Measurements from ENCODE around the gene VMO1.

Gene VMO1

DNA sequence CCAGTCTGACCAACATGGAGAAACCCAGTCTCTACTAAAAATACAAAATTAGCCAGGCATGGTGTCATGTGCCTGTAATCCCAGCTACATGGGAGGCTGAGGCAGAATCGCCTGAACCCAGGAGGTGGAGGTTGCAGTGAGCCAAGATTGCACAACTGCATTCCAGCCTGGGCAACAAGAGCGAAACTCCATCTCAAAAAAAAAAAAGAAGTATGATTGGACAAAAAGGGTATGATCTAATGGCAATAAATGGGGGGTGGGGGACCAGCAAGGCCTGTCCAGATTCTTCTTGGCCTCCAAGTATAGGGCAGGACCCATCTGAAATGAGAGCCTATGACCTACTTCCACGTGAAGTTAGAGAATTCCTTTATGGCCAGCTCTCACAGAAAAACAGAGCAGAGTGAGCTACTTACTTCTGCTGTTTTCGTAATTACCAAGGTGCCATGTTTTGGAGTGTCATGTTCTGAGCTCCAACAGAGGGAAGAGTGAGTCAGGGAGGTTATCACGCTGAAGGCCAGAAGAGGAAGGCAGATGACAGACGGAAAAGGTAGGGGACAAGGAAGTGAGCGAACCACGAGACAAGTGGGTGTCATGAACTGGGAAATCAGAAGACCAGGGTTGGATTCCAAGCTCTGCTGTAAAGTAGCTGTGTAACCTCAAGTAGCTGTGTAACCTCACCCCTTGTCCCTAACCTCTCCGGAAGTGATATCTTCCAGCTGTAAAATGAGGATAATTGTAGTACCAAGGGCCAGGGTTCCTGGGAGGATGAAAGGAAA lies 50.1 kb downstream of the VMO1 start:
- peaks cover 0 to 13% of the 10 kb centered on the region in 2 donors for H3K36me3 ChIP-seq (ENCODE audit: control insufficient read depth in 1 of 2, insufficient read depth in 2 of 2, low read length in 2 of 2)
- H3K27me3 ChIP-seq (ENCODE audit: control insufficient read depth in 1 of 2, insufficient read depth in 2 of 2, low read length in 2 of 2): no peaks in the 10 kb centered on the region
- H3K27ac ChIP-seq (ENCODE audit: low read depth, low read length): no peak overlapping the region
- no peak overlapping the region for H3K9ac ChIP-seq (ENCODE audit: low read depth in 1 of 2, low read length in 2 of 2)
- H3K4me3 ChIP-seq (ENCODE audit: low read depth in 1 of 2, low read length in 2 of 2): no peak overlapping the region
- no peaks in the 10 kb centered on the region for H3K9me3 ChIP-seq (ENCODE audit: control insufficient read depth in 1 of 2, low read length in 2 of 2)
- peaks cover 9 to 31% of the 10 kb centered on the region in 2 donors for H3K4me1 ChIP-seq (ENCODE audit: control insufficient read depth in 1 of 2, insufficient read depth in 2 of 2, low read length in 2 of 2)

All from duodenal mucosa (tissue), 2 donors.